ENCODE results near the gene MOSMO.
A peak's percentile ranks its signal among the peaks of the same experiment; 100 is the strongest.

Gene MOSMO

GRCh38 chr16:22008215-22009059 is 526 bp downstream of the MOSMO start:
- TF ChIP-seq CTCF (IDR thresholded peaks at IDR 0.05; ENCODE audit: low read length, missing control alignments), result no peak
- DNase-seq (ENCODE audit: low read depth), result no peak
- H3K4me3 ChIP-seq (replicated peaks; ENCODE audit: low read depth, low read length), result peak overlapping the region; percentile 85

GRCh38 chr16:22010902-22011301 is 3.0 kb downstream of the MOSMO start:
- no peak for TF ChIP-seq CTCF (IDR thresholded peaks at IDR 0.05; ENCODE audit: low read length, missing control alignments)
- H3K4me3 ChIP-seq (replicated peaks; ENCODE audit: low read depth, low read length), result no peak overlapping the region
- DNase-seq (ENCODE audit: low read depth), result no peak

GRCh38 chr16:22012241-22012640 is 4.3 kb downstream of the MOSMO start:
- TF ChIP-seq CTCF (IDR thresholded peaks at IDR 0.05; ENCODE audit: low read length, missing control alignments), result no peak
- DNase-seq (ENCODE audit: low read depth), result no peak
- H3K4me3 ChIP-seq (replicated peaks; ENCODE audit: low read depth, low read length), result no peak overlapping the region

- no peak overlapping the region for H3K4me3 ChIP-seq (replicated peaks; ENCODE audit: low read depth, low read length)
- no peak for TF ChIP-seq CTCF (IDR thresholded peaks at IDR 0.05; ENCODE audit: low read length, missing control alignments)
- no peak for DNase-seq (ENCODE audit: low read depth)
These were observed 5.6 kb downstream of the MOSMO start for GRCh38 chr16:22013486-22013885.

- no peak for DNase-seq (ENCODE audit: low read depth)
- H3K4me3 ChIP-seq (replicated peaks; ENCODE audit: low read depth, low read length), result no peak overlapping the region
- TF ChIP-seq CTCF (IDR thresholded peaks at IDR 0.05; ENCODE audit: low read length, missing control alignments), result no peak
These were observed 6.5 kb downstream of the MOSMO start for GRCh38 chr16:22014271-22014873.

GRCh38 chr16:22016927-22017326 is 9.0 kb downstream of the MOSMO start:
- TF ChIP-seq CTCF (IDR thresholded peaks at IDR 0.05; ENCODE audit: low read length, missing control alignments), result no peak
- no peak for DNase-seq (ENCODE audit: low read depth)
- no peak overlapping the region for H3K4me3 ChIP-seq (replicated peaks; ENCODE audit: low read depth, low read length)
